ENCODE results near the gene CALML6.

The CALML6 gene

GRCh38 chr1:1942753-1943656 is 27.9 kb downstream of the CALML6 start:
- DNase-seq (ENCODE audit: low read depth in 2 of 2) = no peak

GRCh38 chr1:1943834-1944570 is 28.9 kb downstream of the CALML6 start:
- DNase-seq (ENCODE audit: low read depth in 2 of 2) = peak; percentile 19 to 43

GRCh38 chr1:1945782-1946393 is 30.8 kb downstream of the CALML6 start:
- DNase-seq (ENCODE audit: low read depth in 2 of 2) = no peak

GRCh38 chr1:1946540-1946939 is 31.5 kb downstream of the CALML6 start:
- no peak for DNase-seq (ENCODE audit: low read depth in 2 of 2)

GRCh38 chr1:1947493-1947892 is 32.4 kb downstream of the CALML6 start:
- DNase-seq (ENCODE audit: low read depth in 2 of 2) = no peak

GRCh38 chr1:1948783-1949182 is 33.7 kb downstream of the CALML6 start:
- no peak for DNase-seq (ENCODE audit: low read depth in 2 of 2)

GRCh38 chr1:1950940-1951339 is 35.9 kb downstream of the CALML6 start:
- DNase-seq (ENCODE audit: low read depth in 2 of 2) = no peak

- no peak for DNase-seq (ENCODE audit: low read depth in 2 of 2)
These were observed 39.0 kb downstream of the CALML6 start for GRCh38 chr1:1954015-1954414.

- no peak for DNase-seq (ENCODE audit: low read depth in 2 of 2)
These were observed 39.9 kb downstream of the CALML6 start for GRCh38 chr1:1954831-1955441.

GRCh38 chr1:1955621-1956094 is 40.6 kb downstream of the CALML6 start:
- no peak for DNase-seq (ENCODE audit: low read depth in 2 of 2)

GRCh38 chr1:1956101-1956500 is 41.0 kb downstream of the CALML6 start:
- no peak for DNase-seq (ENCODE audit: low read depth in 2 of 2)

- DNase-seq (ENCODE audit: low read depth in 2 of 2) = no peak
These were observed 41.8 kb downstream of the CALML6 start for GRCh38 chr1:1956586-1957532.

GRCh38 chr1:1957533-1957961 is 42.5 kb downstream of the CALML6 start:
- DNase-seq (ENCODE audit: low read depth in 2 of 2) = no peak

- DNase-seq (ENCODE audit: low read depth in 2 of 2) = no peak
These were observed 43.0 kb downstream of the CALML6 start for GRCh38 chr1:1958071-1958541.

GRCh38 chr1:1959459-1959839 is 44.4 kb downstream of the CALML6 start:
- DNase-seq (ENCODE audit: low read depth in 2 of 2) = no peak

- DNase-seq (ENCODE audit: low read depth in 2 of 2) = peak; percentile 27 to 34
These were observed 44.9 kb downstream of the CALML6 start for GRCh38 chr1:1959840-1960479.

GRCh38 chr1:1960480-1961196 is 45.6 kb downstream of the CALML6 start:
- DNase-seq (ENCODE audit: low read depth in 2 of 2) = no peak

- no peak for DNase-seq (ENCODE audit: low read depth in 2 of 2)
These were observed 47.7 kb downstream of the CALML6 start for GRCh38 chr1:1962752-1963151.

GRCh38 chr1:1963570-1963969 is 48.5 kb downstream of the CALML6 start:
- DNase-seq (ENCODE audit: low read depth in 2 of 2) = no peak

Data from stimulated activated CD8-positive, alpha-beta memory T cell treated with anti-CD3 and anti-CD28 coated beads, Interleukin-7, amount 100 ng/mL, for 4 hours (primary cell).